Vagina (tissue), 2 donors: ENCODE measurements around the gene PRKAG2.

Experiments used
- POLR2A ChIP-seq, 2 donors: fragments of 450-650 bp; IDR thresholded peaks; one replicate each; pipeline ENCODE4 v1.6.1; 2017; ENCODE audit warnings: antibody characterized with exemption in 2 of 2, mild to moderate bottlenecking in 2 of 2, moderate library complexity in 2 of 2
- POLR2AphosphoS5 ChIP-seq, 2 donors: sonication (generic); formaldehyde crosslinking; IDR thresholded peaks; one replicate each; pipeline ENCODE4 v1.9.0; 2017; ENCODE audit warnings: antibody characterized with exemption in 2 of 2, mild to moderate bottlenecking in 2 of 2, low read depth in 1 of 2; ENCODE audit not compliant: insufficient read depth in 1 of 2
- TF ChIP-seq, protein P1 (sequence below), 3 experiments: fragments of 450-650 bp in 2 of 3; fragments of 200-600 bp in 1 of 3; sonication (generic) in 1 of 3; IDR thresholded peaks; one replicate each; pipeline ENCODE4 v1.5.1; 2017 to 2019; ENCODE audit warnings: antibody characterized with exemption in 3 of 3, mild to moderate bottlenecking in 2 of 3, moderate library complexity in 2 of 3

DNA sequence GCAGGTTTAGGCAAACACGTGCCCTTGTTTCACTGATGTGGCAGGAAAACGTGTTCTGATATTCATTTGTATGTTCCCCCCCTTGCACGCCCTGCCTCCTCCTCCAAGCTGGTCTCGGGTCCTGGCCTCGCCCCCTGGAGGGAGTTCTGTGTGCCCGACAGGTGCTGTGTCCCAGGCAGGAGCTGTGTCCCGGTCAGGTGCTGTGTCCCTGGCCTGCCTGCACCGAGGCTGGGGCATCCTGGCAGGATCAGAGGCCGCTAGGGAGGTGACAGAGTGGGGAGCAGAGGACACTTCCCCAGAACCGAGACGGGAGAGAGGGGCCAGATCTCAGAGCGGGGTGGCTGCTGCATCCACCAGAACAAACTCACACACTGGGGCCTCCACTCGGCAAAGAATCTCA lies 45.3 kb downstream of the PRKAG2 start:
- TF ChIP-seq POLR2A (IDR thresholded peaks at IDR 0.05) = no peak
- TF ChIP-seq, protein P1, sequence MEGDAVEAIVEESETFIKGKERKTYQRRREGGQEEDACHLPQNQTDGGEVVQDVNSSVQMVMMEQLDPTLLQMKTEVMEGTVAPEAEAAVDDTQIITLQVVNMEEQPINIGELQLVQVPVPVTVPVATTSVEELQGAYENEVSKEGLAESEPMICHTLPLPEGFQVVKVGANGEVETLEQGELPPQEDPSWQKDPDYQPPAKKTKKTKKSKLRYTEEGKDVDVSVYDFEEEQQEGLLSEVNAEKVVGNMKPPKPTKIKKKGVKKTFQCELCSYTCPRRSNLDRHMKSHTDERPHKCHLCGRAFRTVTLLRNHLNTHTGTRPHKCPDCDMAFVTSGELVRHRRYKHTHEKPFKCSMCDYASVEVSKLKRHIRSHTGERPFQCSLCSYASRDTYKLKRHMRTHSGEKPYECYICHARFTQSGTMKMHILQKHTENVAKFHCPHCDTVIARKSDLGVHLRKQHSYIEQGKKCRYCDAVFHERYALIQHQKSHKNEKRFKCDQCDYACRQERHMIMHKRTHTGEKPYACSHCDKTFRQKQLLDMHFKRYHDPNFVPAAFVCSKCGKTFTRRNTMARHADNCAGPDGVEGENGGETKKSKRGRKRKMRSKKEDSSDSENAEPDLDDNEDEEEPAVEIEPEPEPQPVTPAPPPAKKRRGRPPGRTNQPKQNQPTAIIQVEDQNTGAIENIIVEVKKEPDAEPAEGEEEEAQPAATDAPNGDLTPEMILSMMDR (IDR thresholded peaks at IDR 0.05) = no peak
- no peak for TF ChIP-seq POLR2AphosphoS5 (IDR thresholded peaks at IDR 0.05; ENCODE audit: insufficient read depth in 1 of 2, low read depth in 1 of 2)
